Endodermal cell (in vitro differentiated cells): ENCODE measurements around the gene IL20RB. TPM values are rescaled to one million over a fixed set of nuclear protein-coding genes. Genes with fewer than 3 reads are reported as not detected.

Source experiments
- DNase-seq: peaks from one replicate; pipeline ENCODE4 v3.0.0-alpha.2; 2017
- H3K27ac ChIP-seq: 2 replicates; pipeline ENCODE4 v1.5.1; 2013; ENCODE audit warnings: mild to moderate bottlenecking, low read depth, low read length, moderate library complexity
- H3K27me3 ChIP-seq: 2 replicates; pipeline ENCODE4 v1.6.1; 2013; ENCODE audit warnings: mild to moderate bottlenecking, low read length, moderate library complexity; ENCODE audit not compliant: insufficient read depth, control insufficient read depth, poor library complexity, severe bottlenecking
- H3K36me3 ChIP-seq: 2 replicates; pipeline ENCODE4 v1.7.0; 2013; ENCODE audit warnings: mild to moderate bottlenecking, low read length, moderate library complexity; ENCODE audit not compliant: control insufficient read depth, insufficient read depth
- H3K4me1 ChIP-seq: one replicate; pipeline ENCODE4 v1.7.0; 2013; ENCODE audit warnings: low read length; ENCODE audit not compliant: control insufficient read depth, insufficient read depth
- H3K4me3 ChIP-seq: 2 replicates; pipeline ENCODE4 v1.5.1; 2013; ENCODE audit warnings: mild to moderate bottlenecking, low read length, moderate library complexity
- H3K9ac ChIP-seq: 2 replicates; pipeline ENCODE4 v1.6.1; 2013; ENCODE audit warnings: mild to moderate bottlenecking, low read length, moderate library complexity; ENCODE audit not compliant: poor library complexity, severe bottlenecking; ENCODE audit errors: extremely low read depth
- H3K9me3 ChIP-seq: 2 replicates; pipeline ENCODE4 v1.6.1; 2013; ENCODE audit warnings: mild to moderate bottlenecking, low read length, moderate library complexity; ENCODE audit not compliant: control insufficient read depth
- H3K27ac Mint-ChIP-seq: 2 replicates; pipeline ENCODE4 v1.8.0; 2020; ENCODE audit warnings: mixed read lengths
- H3K27me3 Mint-ChIP-seq: 2 replicates; pipeline ENCODE4 v1.8.0; 2021; ENCODE audit warnings: mild to moderate bottlenecking, mixed read lengths; ENCODE audit not compliant: insufficient read depth
- H3K36me3 Mint-ChIP-seq: 2 replicates; pipeline ENCODE4 v1.8.0; 2020; ENCODE audit warnings: low read depth, mixed read lengths
- H3K4me1 Mint-ChIP-seq: 2 replicates; pipeline ENCODE4 v1.8.0; 2020; ENCODE audit warnings: mixed read lengths
- H3K4me3 Mint-ChIP-seq: 2 replicates; pipeline ENCODE4 v1.8.0; 2020; ENCODE audit warnings: mild to moderate bottlenecking, moderate library complexity, mixed read lengths
- H3K9me3 Mint-ChIP-seq: 2 replicates; pipeline ENCODE4 v1.8.0; 2020; ENCODE audit warnings: mild to moderate bottlenecking, mixed read lengths
- CTCF ChIP-seq: fragments of 200-600 bp; sonication (generic); conservative IDR thresholded peaks from 2 replicates; pipeline ENCODE4 v1.5.0; 2021; ENCODE audit warnings: antibody characterized with exemption, mild to moderate bottlenecking
- WGBS, 2 experiments: methylation state at CpG; one replicate each; pipeline versions ENCODE4 v1.1.5 to v1.1.7; 2013; ENCODE audit warnings: missing lambda C conversion rate in 2 of 2, mixed read lengths in 1 of 2; ENCODE audit not compliant: insufficient coverage in 1 of 2, insufficient read length in 1 of 2; 5-methylcytosine and 5-hydroxymethylcytosine counted together
- total RNA-seq, 2 donors: library from RNA; stranded (reverse); fragmentation: NEBNext Ultra II Directional in 1 of 2; extraction: Animal tissue kit (Norgen Biotek cat#: 25700) in 1 of 2; gene quantifications; 2 replicates in 1 of 2; 3 replicates in 1 of 2; pipeline ENCODE4 v1.2.1, GENCODE V29; 2021

IL20RB gene
- total RNA-seq, 2 donors from 2014 or later = 1.7 to 2.1 TPM

- Histone ChIP-seq H3K4me1 (no peaks in the 10 kb centered on the region), H3K9ac (no peak overlapping the region)
Measured at GRCh38 chr3:136931606-136932005, 26.2 kb upstream of the IL20RB start.

GRCh38 chr3:136932523-136932922, 25.3 kb upstream of the IL20RB start:
- Mint-ChIP-seq H3K4me3 (no peak overlapping the region), H3K27ac (no peak overlapping the region), H3K36me3 (peaks cover 43% of the 10 kb centered on the region), H3K9me3 (peaks cover 9% of the 10 kb centered on the region), H3K4me1 (no peaks in the 10 kb centered on the region), H3K27me3 (no peaks in the 10 kb centered on the region)
- peaks cover 12% of the 10 kb centered on the region for H3K9me3 ChIP-seq
- DNase-seq = no peak
- no peaks in the 10 kb centered on the region for H3K27me3 ChIP-seq
- H3K36me3 ChIP-seq = peaks cover 22% of the 10 kb centered on the region
- H3K9ac ChIP-seq = no peak overlapping the region
- no peaks in the 10 kb centered on the region for H3K4me1 ChIP-seq
- H3K27ac ChIP-seq = no peak overlapping the region
- no peak overlapping the region for H3K4me3 ChIP-seq
- no peak for TF ChIP-seq CTCF
- WGBS, 2 experiments = 100% methylated on average over 1 of the region's 1 CpG; no CpG with 5 or more reads in 1 of the 2 experiments

More at GRCh38 chr3:136931606-136932005, 26.2 kb upstream of the IL20RB start:
- Mint-ChIP-seq H3K4me3 (no peak overlapping the region), H3K27ac (no peak overlapping the region), H3K27me3 (no peaks in the 10 kb centered on the region), H3K36me3 (peaks cover 39% of the 10 kb centered on the region), H3K9me3 (peaks cover 5% of the 10 kb centered on the region), H3K4me1 (no peaks in the 10 kb centered on the region)
- DNase-seq = no peak
- H3K27me3 ChIP-seq = no peaks in the 10 kb centered on the region
- no peak overlapping the region for H3K27ac ChIP-seq
- TF ChIP-seq CTCF = no peak
- H3K36me3 ChIP-seq = peaks cover 20% of the 10 kb centered on the region
- peaks cover 5% of the 10 kb centered on the region for H3K9me3 ChIP-seq
- WGBS, 2 experiments = 93 to 94% methylated on average over 3 to 4 of the region's 4 CpGs
- H3K4me3 ChIP-seq = no peak overlapping the region

- TF ChIP-seq CTCF = no peak
- 100% methylated on average over 1 of the region's 1 CpG; no CpG with 5 or more reads in 1 of the 2 experiments for WGBS, 2 experiments
- Histone ChIP-seq H3K4me1 (no peaks in the 10 kb centered on the region), H3K9ac (no peak overlapping the region), H3K4me3 (no peak overlapping the region), H3K27ac (no peak overlapping the region), H3K36me3 (peaks cover 18% of the 10 kb centered on the region), H3K27me3 (no peaks in the 10 kb centered on the region), H3K9me3 (peaks cover 12% of the 10 kb centered on the region)
- peaks cover 9% of the 10 kb centered on the region for H3K9me3 Mint-ChIP-seq
- H3K36me3 Mint-ChIP-seq = peaks cover 38% of the 10 kb centered on the region
- no peak overlapping the region for H3K4me3 Mint-ChIP-seq
- DNase-seq = no peak
- no peaks in the 10 kb centered on the region for H3K27me3 Mint-ChIP-seq
- no peak overlapping the region for H3K27ac Mint-ChIP-seq
- H3K4me1 Mint-ChIP-seq = no peaks in the 10 kb centered on the region
Measured at GRCh38 chr3:136932978-136933772, 24.6 kb upstream of the IL20RB start.
